ENCODE results near the gene SLC35E3. TPM values are rescaled to one million over a fixed set of nuclear protein-coding genes. Genes with fewer than 3 reads are reported as not detected.

The SLC35E3 gene
- total RNA-seq, 1 donor from 2014 or later = 12.2 TPM

GRCh38 chr12:68750506-68750905 is 4.5 kb downstream of the SLC35E3 start:
- Histone ChIP-seq H3K4me3 (no peak overlapping the region), H3K27ac (no peak overlapping the region), H3K27me3 (no peaks in the 10 kb centered on the region), H3K9me3 (no peaks in the 10 kb centered on the region), H3K4me1 (no peaks in the 10 kb centered on the region), H3K36me3 (peaks cover 25% of the 10 kb centered on the region)
- ATAC-seq = no peak
- TF ChIP-seq CTCF (IDR thresholded peaks at IDR 0.05) = no peak
- intact Hi-C loops (cut with DNase I) = no loop called here
- no peak for DNase-seq

DNA sequence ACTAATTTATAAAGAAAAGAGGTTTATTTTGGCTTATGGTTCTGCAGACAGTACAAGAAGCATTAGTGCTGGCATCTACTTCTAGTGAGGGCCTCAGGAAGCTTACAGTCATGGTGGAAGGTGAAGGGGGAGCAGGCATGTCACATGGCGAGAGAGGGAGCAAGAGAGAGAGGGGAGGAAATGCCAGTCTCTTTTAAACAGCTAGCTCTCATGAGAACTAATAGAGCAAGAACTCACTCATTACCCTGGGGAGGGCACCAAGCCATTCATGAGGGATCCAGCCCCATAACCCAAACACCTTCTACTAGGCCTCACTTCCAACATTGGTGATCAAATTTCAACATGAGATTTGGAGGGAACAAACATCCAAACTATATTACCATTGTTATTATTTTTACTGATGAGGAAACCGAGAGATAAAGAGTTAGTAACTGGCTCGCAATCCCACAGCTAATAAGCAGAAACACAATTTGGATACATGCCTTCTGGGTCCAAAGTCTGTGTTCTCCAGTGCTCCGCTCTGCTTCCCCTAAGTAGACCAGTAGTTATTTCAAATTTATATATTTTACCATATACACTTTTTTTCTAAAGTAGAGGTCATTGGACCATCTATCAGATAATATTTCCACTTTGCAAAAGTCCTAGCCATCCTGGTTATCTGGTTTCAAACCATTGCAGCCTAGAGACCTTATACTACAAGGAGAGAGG is 9.7 kb downstream of the SLC35E3 start:
- ATAC-seq = no peak
- DNase-seq = no peak
- H3K36me3 ChIP-seq = peaks cover 55% of the 10 kb centered on the region
- no peak overlapping the region for H3K27ac ChIP-seq
- no peaks in the 10 kb centered on the region for H3K4me1 ChIP-seq
- no peaks in the 10 kb centered on the region for H3K27me3 ChIP-seq
- H3K9me3 ChIP-seq = no peaks in the 10 kb centered on the region
- H3K4me3 ChIP-seq = no peak overlapping the region
- TF ChIP-seq CTCF (IDR thresholded peaks at IDR 0.05) = no peak
- intact Hi-C loops (cut with DNase I) = no loop called here

DNA sequence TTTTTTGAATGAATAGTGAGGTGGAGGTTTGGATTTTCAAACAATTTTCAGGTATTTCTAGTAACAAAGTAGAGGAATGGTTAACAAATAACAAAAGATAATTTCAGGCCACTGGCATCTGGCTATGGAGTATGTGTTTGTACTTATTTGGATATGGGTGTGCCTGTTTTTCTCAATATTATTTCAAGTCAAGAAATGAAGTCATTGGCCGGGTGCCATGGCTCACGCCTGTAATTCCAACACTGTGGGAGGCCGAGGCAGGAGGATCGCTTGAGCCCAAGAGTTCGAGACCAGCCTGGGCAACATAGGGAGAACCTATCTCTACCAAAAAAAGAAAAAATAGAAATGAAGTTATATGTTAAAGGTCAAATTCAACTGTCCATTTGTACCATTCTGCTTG is 13.9 kb downstream of the SLC35E3 start:
- peaks cover 52% of the 10 kb centered on the region for H3K36me3 ChIP-seq
- intact Hi-C loops (cut with DNase I) = no loop called here
- ATAC-seq = no peak

DNA sequence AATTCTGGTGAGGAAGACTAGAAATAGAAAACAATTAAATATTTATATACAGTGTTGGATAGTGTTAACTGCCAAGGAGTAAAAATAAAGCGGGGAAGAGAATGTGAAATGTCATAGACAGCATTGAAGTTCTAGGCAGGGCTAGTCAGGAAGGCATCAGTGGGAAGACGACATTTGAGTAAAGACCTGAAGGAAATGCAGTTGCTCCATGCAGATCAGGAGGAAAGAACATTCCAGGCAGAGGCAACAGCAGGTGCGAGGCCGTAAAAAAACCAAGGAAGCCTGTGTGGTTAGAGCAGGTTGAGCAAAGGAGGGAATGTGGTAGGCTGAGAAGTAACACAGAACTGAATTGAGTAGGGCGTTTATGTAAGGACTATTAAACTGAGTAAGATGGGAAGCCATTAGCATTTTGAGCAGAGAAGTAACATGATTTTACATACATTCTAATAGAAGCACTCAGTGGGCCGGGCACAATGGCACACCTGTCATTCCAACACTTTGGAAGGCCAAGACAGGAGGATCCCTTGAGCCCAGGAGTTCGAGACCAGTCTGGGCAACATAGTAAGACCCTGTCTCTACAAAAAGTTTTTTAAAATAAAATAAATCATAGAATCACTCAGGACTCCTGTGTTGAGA is 14.9 kb downstream of the SLC35E3 start:
- DNase-seq = no peak
- Histone ChIP-seq H3K27ac (no peak overlapping the region), H3K9me3 (no peaks in the 10 kb centered on the region), H3K36me3 (peaks cover 53% of the 10 kb centered on the region), H3K4me1 (no peaks in the 10 kb centered on the region), H3K27me3 (no peaks in the 10 kb centered on the region), H3K4me3 (no peak overlapping the region)
- intact Hi-C loops (cut with DNase I) = no loop called here
- no peak for ATAC-seq
- no peak for TF ChIP-seq CTCF (IDR thresholded peaks at IDR 0.05)

More for the DNA sequence above, 13.9 kb downstream of the SLC35E3 start:
- H3K4me3 ChIP-seq = no peak overlapping the region
- no peak for TF ChIP-seq CTCF (IDR thresholded peaks at IDR 0.05)
- DNase-seq = no peak
- no peaks in the 10 kb centered on the region for H3K9me3 ChIP-seq
- H3K27me3 ChIP-seq = no peaks in the 10 kb centered on the region
- H3K27ac ChIP-seq = no peak overlapping the region
- H3K4me1 ChIP-seq = no peaks in the 10 kb centered on the region

- Histone ChIP-seq H3K27ac (no peak overlapping the region), H3K4me1 (no peaks in the 10 kb centered on the region), H3K36me3 (peaks cover 50% of the 10 kb centered on the region), H3K27me3 (no peaks in the 10 kb centered on the region), H3K4me3 (no peak overlapping the region), H3K9me3 (no peaks in the 10 kb centered on the region)
- no peak for ATAC-seq
- intact Hi-C loops (cut with DNase I) = no loop called here
- DNase-seq = no peak
- no peak for TF ChIP-seq CTCF (IDR thresholded peaks at IDR 0.05)
Measured at GRCh38 chr12:68761442-68761812, 15.5 kb downstream of the SLC35E3 start.
